Neural progenitor cell (in vitro differentiated cells): ENCODE data around the gene FRS3. TPM values are rescaled to one million over a fixed set of nuclear protein-coding genes. Genes with fewer than 3 reads are reported as not detected.

ENCODE experiments used
- DNase-seq: peaks from one replicate; pipeline ENCODE4 v3.0.0-alpha.2; 2016; ENCODE audit warnings: low spot score
- H2AFZ ChIP-seq: fragments of 200-600 bp; sonication (generic); replicated peaks from 2 replicates; pipeline ENCODE4 v1.6.1; 2016; ENCODE audit warnings: antibody characterized with exemption
- H3F3A ChIP-seq: fragments of 200-600 bp; sonication (generic); 2 replicates; pipeline ENCODE4 v1.6.1; 2016; ENCODE audit warnings: antibody characterized with exemption, low read depth
- H3K27ac ChIP-seq: fragments of 200-600 bp; sonication (generic); 2 replicates; pipeline ENCODE4 v1.5.1; 2016; ENCODE audit warnings: mild to moderate bottlenecking
- H3K27me3 ChIP-seq: fragments of 200-600 bp; sonication (generic); 2 replicates; pipeline ENCODE4 v1.6.1; 2016; ENCODE audit warnings: mild to moderate bottlenecking, moderate library complexity
- H3K36me3 ChIP-seq: fragments of 200-600 bp; sonication (generic); 2 replicates; pipeline ENCODE4 v1.5.1; 2016
- H3K4me1 ChIP-seq: fragments of 200-600 bp; sonication (generic); 2 replicates; pipeline ENCODE4 v1.6.1; 2016; ENCODE audit warnings: mixed run types
- H3K4me2 ChIP-seq: fragments of 200-600 bp; sonication (generic); 2 replicates; pipeline ENCODE4 v1.6.1; 2016
- H3K4me3 ChIP-seq: fragments of 200-600 bp; sonication (generic); 2 replicates; pipeline ENCODE4 v1.5.1; 2016
- H3K79me2 ChIP-seq: fragments of 200-600 bp; sonication (generic); 2 replicates; pipeline ENCODE4 v1.6.1; 2016; ENCODE audit warnings: low read depth
- H3K9ac ChIP-seq: fragments of 200-600 bp; sonication (generic); 2 replicates; pipeline ENCODE4 v1.6.1; 2016
- H3K9me3 ChIP-seq: fragments of 200-600 bp; sonication (generic); 2 replicates; pipeline ENCODE4 v1.5.1; 2016; ENCODE audit warnings: low read depth
- H4K20me1 ChIP-seq: fragments of 200-600 bp; sonication (generic); 2 replicates; pipeline ENCODE4 v1.6.1; 2016; ENCODE audit warnings: low read depth
- H3K27ac Mint-ChIP-seq: 3 replicates; pipeline ENCODE4 v1.8.0; 2021; ENCODE audit warnings: mixed read lengths
- H3K27me3 Mint-ChIP-seq: 2 replicates; pipeline ENCODE4 v1.8.0; 2022; ENCODE audit warnings: low read depth, mild to moderate bottlenecking, inconsistent platforms, moderate library complexity, mixed read lengths; ENCODE audit not compliant: insufficient read depth
- H3K36me3 Mint-ChIP-seq: 3 replicates; pipeline ENCODE4 v1.8.0; 2021; ENCODE audit warnings: mixed read lengths
- H3K4me1 Mint-ChIP-seq: 3 replicates; pipeline ENCODE4 v1.8.0; 2021; ENCODE audit warnings: mixed read lengths
- H3K4me3 Mint-ChIP-seq: 3 replicates; pipeline ENCODE4 v1.8.0; 2021; ENCODE audit warnings: mild to moderate bottlenecking, moderate library complexity, mixed read lengths
- H3K9me3 Mint-ChIP-seq: 3 replicates; pipeline ENCODE4 v1.8.0; 2020; ENCODE audit warnings: mixed read lengths
- EZH2 ChIP-seq: fragments of 200-600 bp; sonication (generic); IDR thresholded peaks from 2 replicates; pipeline ENCODE4 v1.6.1; 2017; ENCODE audit warnings: antibody characterized with exemption, mild to moderate bottlenecking, moderate library complexity
- EZH2phosphoT487 ChIP-seq: fragments of 200-600 bp; sonication (generic); IDR thresholded peaks from 2 replicates; pipeline ENCODE4 v1.6.1; 2017; ENCODE audit warnings: antibody characterized with exemption
- total RNA-seq: library from RNA; depleted of rRNA; stranded (reverse); fragments of >200 nt; gene quantifications from 2 replicates; pipeline ENCODE4 v1.2.3, GENCODE V29; 2015; ENCODE audit warnings: low replicate concordance
- TF ChIP-seq, protein P1 (sequence below): fragments of 200-600 bp; sonication (generic); IDR thresholded peaks from 2 replicates; pipeline ENCODE4 v1.5.1; 2017; ENCODE audit warnings: antibody characterized with exemption, mild to moderate bottlenecking

Gene FRS3
- total RNA-seq, 1 donor from 2014 or later = 1.9 TPM

DNA sequence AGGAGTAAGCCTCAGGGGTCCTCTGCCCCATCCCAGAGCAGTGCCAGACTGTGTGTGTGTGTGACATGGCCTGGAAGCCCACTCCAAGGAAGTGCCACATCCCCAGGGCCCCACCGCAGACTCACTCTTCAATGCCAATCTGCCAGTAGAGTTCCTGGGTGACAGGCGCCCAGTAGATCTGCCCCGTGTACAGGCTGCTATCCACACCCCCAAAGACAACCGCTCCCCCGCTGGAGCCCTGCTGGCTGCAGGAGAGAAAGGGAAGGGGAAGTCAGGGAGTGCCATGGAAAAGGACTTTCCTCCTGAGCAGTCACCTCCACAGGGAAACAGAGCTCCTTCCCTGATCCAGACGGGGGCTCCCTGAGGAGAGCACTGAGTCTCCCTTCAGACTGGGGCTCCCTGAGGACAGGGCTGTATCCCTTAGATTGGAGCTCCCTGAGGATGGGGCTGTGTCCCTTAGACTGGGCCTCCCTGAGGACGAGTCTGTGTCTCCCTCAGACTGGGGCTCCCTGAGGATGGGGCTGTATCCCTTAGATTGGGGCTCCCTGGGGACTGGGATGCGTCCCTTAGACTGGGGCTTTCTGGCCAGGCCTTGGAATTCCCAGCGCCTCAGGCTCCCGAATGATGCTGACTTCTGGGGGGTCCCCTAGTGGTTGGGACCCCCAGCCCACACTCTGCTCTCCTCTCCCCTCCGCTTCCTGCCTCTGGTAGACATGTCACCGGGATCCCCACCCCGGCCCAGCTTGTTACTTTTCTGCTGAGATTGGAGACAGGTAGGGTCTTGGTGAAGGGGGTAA lies 39.1 kb downstream of the FRS3 start:
- Mint-ChIP-seq H3K9me3 (no peaks in the 10 kb centered on the region), H3K27me3 (peaks cover 6% of the 10 kb centered on the region), H3K27ac (no peak overlapping the region), H3K36me3 (no peaks in the 10 kb centered on the region), H3K4me1 (peaks cover 14% of the 10 kb centered on the region), H3K4me3 (no peak overlapping the region)
- H4K20me1 ChIP-seq = no peaks in the 10 kb centered on the region
- no peaks in the 10 kb centered on the region for H3K27me3 ChIP-seq
- DNase-seq = no peak
- no peak overlapping the region for H3K4me3 ChIP-seq
- H3K9me3 ChIP-seq = no peaks in the 10 kb centered on the region
- no peaks in the 10 kb centered on the region for H3K79me2 ChIP-seq
- no peak overlapping the region for H3K27ac ChIP-seq
- TF ChIP-seq EZH2phosphoT487 (no peak), EZH2 (no peak)
- TF ChIP-seq, protein P1, sequence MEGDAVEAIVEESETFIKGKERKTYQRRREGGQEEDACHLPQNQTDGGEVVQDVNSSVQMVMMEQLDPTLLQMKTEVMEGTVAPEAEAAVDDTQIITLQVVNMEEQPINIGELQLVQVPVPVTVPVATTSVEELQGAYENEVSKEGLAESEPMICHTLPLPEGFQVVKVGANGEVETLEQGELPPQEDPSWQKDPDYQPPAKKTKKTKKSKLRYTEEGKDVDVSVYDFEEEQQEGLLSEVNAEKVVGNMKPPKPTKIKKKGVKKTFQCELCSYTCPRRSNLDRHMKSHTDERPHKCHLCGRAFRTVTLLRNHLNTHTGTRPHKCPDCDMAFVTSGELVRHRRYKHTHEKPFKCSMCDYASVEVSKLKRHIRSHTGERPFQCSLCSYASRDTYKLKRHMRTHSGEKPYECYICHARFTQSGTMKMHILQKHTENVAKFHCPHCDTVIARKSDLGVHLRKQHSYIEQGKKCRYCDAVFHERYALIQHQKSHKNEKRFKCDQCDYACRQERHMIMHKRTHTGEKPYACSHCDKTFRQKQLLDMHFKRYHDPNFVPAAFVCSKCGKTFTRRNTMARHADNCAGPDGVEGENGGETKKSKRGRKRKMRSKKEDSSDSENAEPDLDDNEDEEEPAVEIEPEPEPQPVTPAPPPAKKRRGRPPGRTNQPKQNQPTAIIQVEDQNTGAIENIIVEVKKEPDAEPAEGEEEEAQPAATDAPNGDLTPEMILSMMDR = no peak
- peaks cover 13% of the 10 kb centered on the region for H3K4me1 ChIP-seq
- peaks cover 12% of the 10 kb centered on the region for H3F3A ChIP-seq
- H3K9ac ChIP-seq = no peak overlapping the region
- H3K4me2 ChIP-seq = no peak overlapping the region
- no peak overlapping the region for H2AFZ ChIP-seq
- H3K36me3 ChIP-seq = no peaks in the 10 kb centered on the region

DNA sequence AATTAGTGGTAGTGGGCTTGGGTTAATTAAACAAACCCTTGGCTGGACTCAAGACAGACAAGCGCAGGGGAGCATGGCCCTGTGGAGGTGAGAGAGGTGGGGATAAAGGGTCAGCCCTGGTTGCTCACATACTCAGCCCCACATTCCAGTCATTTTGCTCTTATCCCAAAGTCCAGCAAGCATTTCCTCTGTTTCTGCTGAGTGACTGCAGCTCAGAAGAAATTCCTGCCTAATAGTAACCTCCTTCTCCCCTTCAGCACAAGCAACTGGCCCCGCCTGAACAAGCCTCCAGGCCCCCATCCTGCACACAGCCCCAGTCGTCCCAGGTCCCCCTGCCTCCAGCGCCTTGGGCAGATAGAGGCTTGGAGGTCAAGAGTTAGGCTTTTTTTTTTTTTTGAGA lies 40.7 kb downstream of the FRS3 start:
- no peaks in the 10 kb centered on the region for H3K36me3 Mint-ChIP-seq
- Histone ChIP-seq H4K20me1 (no peaks in the 10 kb centered on the region), H3K4me1 (peaks cover 13% of the 10 kb centered on the region), H3F3A (peaks cover 20% of the 10 kb centered on the region), H2AFZ (no peak overlapping the region), H3K4me3 (no peak overlapping the region), H3K27ac (no peak overlapping the region), H3K9me3 (no peaks in the 10 kb centered on the region), H3K79me2 (no peaks in the 10 kb centered on the region), H3K4me2 (no peak overlapping the region), H3K36me3 (no peaks in the 10 kb centered on the region), H3K27me3 (peaks cover 13% of the 10 kb centered on the region), H3K9ac (no peak overlapping the region)
- peaks cover 4% of the 10 kb centered on the region for H3K27me3 Mint-ChIP-seq
- H3K4me1 Mint-ChIP-seq = peaks cover 15% of the 10 kb centered on the region
- no peak overlapping the region for H3K4me3 Mint-ChIP-seq
- H3K27ac Mint-ChIP-seq = no peak overlapping the region
- DNase-seq = no peak
- H3K9me3 Mint-ChIP-seq = no peaks in the 10 kb centered on the region
- no peak for TF ChIP-seq EZH2phosphoT487
- TF ChIP-seq EZH2 = no peak
- TF ChIP-seq, protein P1 = no peak

DNA sequence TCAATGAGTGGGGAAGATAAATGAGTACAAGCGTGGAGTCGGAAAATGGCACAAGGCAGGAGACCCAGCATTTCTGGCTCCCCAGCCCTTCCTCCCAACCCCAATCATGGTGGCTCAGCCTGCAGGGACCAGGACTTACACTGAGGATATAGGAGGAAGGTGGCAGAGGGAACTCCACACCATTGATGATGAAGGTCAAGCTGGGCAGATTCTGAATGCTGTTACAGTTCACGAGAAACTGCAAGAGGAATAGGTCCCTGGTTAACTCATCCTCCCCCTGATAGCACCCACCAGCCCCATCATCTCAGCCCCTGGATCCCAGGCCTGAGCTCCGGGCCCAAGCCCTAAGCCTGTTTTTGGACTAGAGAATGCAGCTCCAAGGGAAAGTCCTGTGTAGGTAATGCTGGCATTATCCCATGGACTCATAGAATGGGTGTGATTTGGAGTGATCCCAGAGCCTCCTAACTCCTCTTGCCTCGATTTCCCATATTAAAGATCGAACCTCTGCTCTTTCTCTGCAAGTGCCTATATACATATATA lies 42.0 kb downstream of the FRS3 start:
- Histone ChIP-seq H3K4me3 (no peak overlapping the region), H3K4me2 (no peak overlapping the region), H3K79me2 (no peaks in the 10 kb centered on the region), H3K36me3 (no peaks in the 10 kb centered on the region), H3K9me3 (no peaks in the 10 kb centered on the region), H3K9ac (no peak overlapping the region), H3F3A (peaks cover 34% of the 10 kb centered on the region), H3K27me3 (peaks cover 27% of the 10 kb centered on the region), H3K27ac (no peak overlapping the region), H4K20me1 (peaks cover 6% of the 10 kb centered on the region), H2AFZ (no peak overlapping the region), H3K4me1 (peaks cover 27% of the 10 kb centered on the region)
- Mint-ChIP-seq H3K4me3 (no peak overlapping the region), H3K27me3 (peaks cover 8% of the 10 kb centered on the region), H3K36me3 (no peaks in the 10 kb centered on the region), H3K9me3 (no peaks in the 10 kb centered on the region), H3K4me1 (peaks cover 23% of the 10 kb centered on the region), H3K27ac (no peak overlapping the region)
- DNase-seq = no peak
- TF ChIP-seq EZH2 = no peak
- TF ChIP-seq, protein P1 = no peak
- no peak for TF ChIP-seq EZH2phosphoT487
